Naive thymus-derived CD4-positive, alpha-beta T cell (primary cell): ENCODE results near the gene MAN1C1. TPM values are rescaled to one million over a fixed set of nuclear protein-coding genes. Genes with fewer than 3 reads are reported as not detected.
A peak's percentile ranks its signal among the peaks of the same experiment; 100 is the strongest.

Source experiments
- ATAC-seq: fragments of 150-1000 bp; cut with Tn5 transposase; 2 replicates; pipeline ENCODE4 v1.10.0; 2021; ENCODE audit warnings: mild to moderate bottlenecking, moderate library complexity
- CTCF ChIA-PET: fragments of 350-600 bp; sonication (Branson Sonifier 250); formaldehyde crosslinking; loops from one replicate; lab custom pipeline; 2021; ENCODE audit warnings: antibody characterized with exemption; lab: Charles Lee
- POLR2A ChIA-PET: fragments of 350-600 bp; sonication (Branson Sonifier 250); formaldehyde crosslinking; loops from one replicate; lab custom pipeline; 2021; ENCODE audit warnings: antibody characterized with exemption, inconsistent platforms; lab: Charles Lee
- DNase-seq, 9 donors: peaks; one replicate each; pipeline versions ENCODE4 v3.0.0 to v3.0.0-alpha.2; 2020 to 2022; ENCODE audit warnings: mixed read lengths in 1 of 9
- H3K27ac ChIP-seq: one replicate; pipeline ENCODE4 v1.7.0; 2013; ENCODE audit warnings: mild to moderate bottlenecking, low read depth, low read length, moderate library complexity
- H3K27me3 ChIP-seq, 2 donors: one replicate each; pipeline ENCODE4 v1.7.0; 2013; ENCODE audit warnings: low read length in 2 of 2, mild to moderate bottlenecking in 2 of 2, moderate library complexity in 2 of 2; ENCODE audit not compliant: control insufficient read depth in 2 of 2, insufficient read depth in 2 of 2
- H3K36me3 ChIP-seq, 3 experiments: 1 replicate in 2 of 3; 2 replicates in 1 of 3; pipeline ENCODE4 v1.7.0; 2013; ENCODE audit warnings: low read length in 3 of 3, mild to moderate bottlenecking in 3 of 3, moderate library complexity in 1 of 3; ENCODE audit not compliant: insufficient read depth in 3 of 3, control insufficient read depth in 2 of 3
- H3K4me1 ChIP-seq, 2 donors: one replicate each; pipeline ENCODE4 v1.7.0; 2013; ENCODE audit warnings: low read length in 2 of 2, mild to moderate bottlenecking in 2 of 2, moderate library complexity in 1 of 2; ENCODE audit not compliant: control insufficient read depth in 2 of 2, insufficient read depth in 2 of 2
- H3K4me3 ChIP-seq: 2 replicates; pipeline ENCODE4 v1.7.0; 2013; ENCODE audit warnings: mild to moderate bottlenecking, low read length
- H3K9me3 ChIP-seq, 3 experiments: 1 replicate in 2 of 3; 2 replicates in 1 of 3; pipeline ENCODE4 v1.7.0; 2013; ENCODE audit warnings: low read length in 3 of 3; ENCODE audit not compliant: control insufficient read depth in 2 of 3
- H3K27ac Mint-ChIP-seq, 9 donors: one replicate each; pipeline ENCODE4 v1.8.0; 2020 to 2022; ENCODE audit warnings: mixed read lengths in 9 of 9, mild to moderate bottlenecking in 8 of 9, moderate library complexity in 5 of 9, inconsistent platforms in 2 of 9
- H3K27me3 Mint-ChIP-seq, 5 donors: one replicate each; pipeline ENCODE4 v1.8.0; 2021 to 2022; ENCODE audit warnings: mixed read lengths in 5 of 5, mild to moderate bottlenecking in 1 of 5
- H3K36me3 Mint-ChIP-seq, 5 donors: one replicate each; pipeline ENCODE4 v1.8.0; 2020 to 2022; ENCODE audit warnings: mixed read lengths in 5 of 5, mild to moderate bottlenecking in 3 of 5, inconsistent platforms in 1 of 5
- H3K4me1 Mint-ChIP-seq, 7 donors: one replicate each; pipeline ENCODE4 v1.8.0; 2020 to 2022; ENCODE audit warnings: mixed read lengths in 7 of 7, mild to moderate bottlenecking in 3 of 7, inconsistent platforms in 1 of 7
- H3K4me3 Mint-ChIP-seq, 10 donors: one replicate each; pipeline ENCODE4 v1.8.0; 2020 to 2022; ENCODE audit warnings: mild to moderate bottlenecking in 10 of 10, mixed read lengths in 10 of 10, moderate library complexity in 6 of 10, inconsistent platforms in 2 of 10
- H3K9me3 Mint-ChIP-seq, 11 donors: one replicate each; pipeline ENCODE4 v1.8.0; 2020 to 2022; ENCODE audit warnings: mixed read lengths in 11 of 11, mild to moderate bottlenecking in 4 of 11, inconsistent platforms in 1 of 11, moderate library complexity in 1 of 11
- intact Hi-C, 2 donors: fragments of 100-400 bp; cut with micrococcal nuclease; formaldehyde crosslinking; loops; one replicate each; pipeline ENCODE4 v1.15.1; 2023
- polyA plus RNA-seq, 2 donors: library from polyadenylated mRNA; unstranded; fragments of 300-500 nt; fragmentation: Illumina TruSeq; gene quantifications; one replicate each; pipeline ENCODE4 v1.2.3, GENCODE V29; 2021
- total RNA-seq, 6 experiments: library from RNA in 5 of 6; stranded (reverse) in 5 of 6; gene quantifications; 1 replicate in 5 of 6; 2 replicates in 1 of 6; pipeline ENCODE4 v1.2.3 and lab custom pipeline; 2021 to 2026

MAN1C1 gene
- total and polyA plus RNA-seq, 7 experiments from 2014 or later: 16.0 to 85.5 (median 61.0) TPM

- Histone ChIP-seq H3K36me3 (peaks cover 0 to 6% (median 0%) of the 10 kb centered on the region in 3 experiments), H3K27me3 (no peaks in the 10 kb centered on the region), H3K9me3 (no peaks in the 10 kb centered on the region), H3K27ac (peak overlapping the region; percentile 51), H3K4me3 (no peak overlapping the region), H3K4me1 (peaks cover 19 to 53% of the 10 kb centered on the region in 2 donors)
- H3K4me1 Mint-ChIP-seq: peaks cover 66 to 98% (median 91%) of the 10 kb centered on the region in 7 donors
- POLR2A ChIA-PET: interaction anchor here (0.7 to 10.3 kb wide), 12 partner anchors 11 to 1671 kb away, joined by 3 to 125 read pairs (median 6); no protein-coding TSS in a partner anchor
- CTCF ChIA-PET: interaction anchor here (0.7 to 2.0 kb wide), 5 partner anchors 9 to 67 kb away, joined by 3 to 4 read pairs (median 3); no protein-coding TSS in a partner anchor
- intact Hi-C loops: loop anchor here in 1 of 2 donors (5.0 kb wide), 1 partner anchor 283 kb away; the partner anchor contains the start of gene STMN1
- H3K4me3 Mint-ChIP-seq: peak overlapping the region; percentile 19 to 100 (median 98)
- DNase-seq (no peak), ATAC-seq (no peak)
- H3K27me3 Mint-ChIP-seq: peaks cover 0 to 81% (median 0%) of the 10 kb centered on the region in 5 donors
- H3K9me3 Mint-ChIP-seq: peaks cover 0 to 7% (median 0%) of the 10 kb centered on the region in 11 donors
- H3K36me3 Mint-ChIP-seq: peaks cover 7 to 66% (median 28%) of the 10 kb centered on the region in 5 donors
- H3K27ac Mint-ChIP-seq: peak overlapping the region in 8 of 9 donors; percentile 49 to 98 (median 92)
Measured at GRCh38 chr1:25624604-25625003, 8.0 kb downstream of the MAN1C1 start.

DNA sequence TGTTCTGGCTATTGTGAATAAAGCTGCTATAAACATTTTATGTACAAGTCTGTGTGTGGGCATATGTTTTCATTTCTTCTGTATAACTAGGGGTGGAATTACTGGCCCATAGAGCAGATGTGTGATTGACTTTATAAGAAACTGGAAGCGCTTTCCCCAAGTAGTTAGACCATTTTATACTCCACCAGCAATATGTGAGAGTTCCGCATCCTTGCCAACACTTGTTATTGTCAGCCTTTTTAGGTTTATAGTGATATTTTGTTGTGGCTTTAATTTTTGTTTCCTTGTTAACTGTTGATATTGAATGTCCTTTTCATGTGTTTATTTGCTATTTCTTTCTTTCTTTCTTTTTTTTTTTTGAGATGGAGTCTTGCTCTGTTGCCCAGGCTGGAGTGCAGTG lies 9.4 kb downstream of the MAN1C1 start:
- ChIA-PET CTCF (interaction anchor here (0.8 to 1.6 kb wide), 3 partner anchors 17 to 89 kb away, joined by 3 to 5 read pairs (median 4); no protein-coding TSS in a partner anchor), POLR2A (interaction anchor here (0.9 to 10.3 kb wide), 6 partner anchors 9 to 176 kb away, joined by 3 to 125 read pairs (median 4); partner anchors contain the start of gene MAN1C1)
- Mint-ChIP-seq H3K9me3 (peaks cover 0 to 7% (median 0%) of the 10 kb centered on the region in 11 donors), H3K36me3 (peaks cover 3 to 63% (median 22%) of the 10 kb centered on the region in 5 donors), H3K27ac (peak overlapping the region in 8 of 9 donors; percentile 22 to 94 (median 88)), H3K27me3 (peaks cover 0 to 76% (median 0%) of the 10 kb centered on the region in 5 donors), H3K4me3 (peak overlapping the region in 8 of 10 donors; percentile 8 to 98 (median 44)), H3K4me1 (peaks cover 63 to 98% (median 92%) of the 10 kb centered on the region in 7 donors)
- ATAC-seq: no peak
- H3K4me1 ChIP-seq: peaks cover 8 to 63% of the 10 kb centered on the region in 2 donors
- intact Hi-C loops: no loop called here
- H3K36me3 ChIP-seq: peaks cover 0 to 6% (median 0%) of the 10 kb centered on the region in 3 experiments
- H3K27me3 ChIP-seq: no peaks in the 10 kb centered on the region
- no peak for DNase-seq
- H3K27ac ChIP-seq: peak overlapping the region; percentile 39
- H3K9me3 ChIP-seq: no peaks in the 10 kb centered on the region
- H3K4me3 ChIP-seq: no peak overlapping the region

- ATAC-seq (peak; percentile 69), DNase-seq (peak in 6 of 9 donors; percentile 33 to 61 (median 50))
- Mint-ChIP-seq H3K27ac (peak overlapping the region in 8 of 9 donors; percentile 43 to 100 (median 92)), H3K36me3 (peaks cover 3 to 68% (median 22%) of the 10 kb centered on the region in 5 donors), H3K4me1 (peaks cover 62 to 98% (median 92%) of the 10 kb centered on the region in 7 donors), H3K9me3 (peaks cover 0 to 12% (median 0%) of the 10 kb centered on the region in 11 donors), H3K27me3 (peaks cover 0 to 65% (median 0%) of the 10 kb centered on the region in 5 donors), H3K4me3 (peak overlapping the region; percentile 1 to 91 (median 78))
- POLR2A ChIA-PET: interaction anchor here (0.9 to 2.6 kb wide), 5 partner anchors 9 to 67 kb away, joined by 3 to 13 read pairs (median 7); no protein-coding TSS in a partner anchor
- H3K9me3 ChIP-seq: no peaks in the 10 kb centered on the region
- peaks cover 10 to 53% of the 10 kb centered on the region in 2 donors for H3K4me1 ChIP-seq
- H3K27me3 ChIP-seq: no peaks in the 10 kb centered on the region
- peak overlapping the region; percentile 52 for H3K27ac ChIP-seq
- no peak overlapping the region for H3K4me3 ChIP-seq
- intact Hi-C loops: loop anchor here in 1 of 2 donors (1.0 kb wide), 1 partner anchor 10 kb away; no protein-coding TSS in a partner anchor
- H3K36me3 ChIP-seq: peaks cover 0 to 6% (median 0%) of the 10 kb centered on the region in 3 experiments
- CTCF ChIA-PET: interaction anchor here (1.1 to 1.2 kb wide), 2 partner anchors 10 to 48 kb away, joined by 4 read pairs; no protein-coding TSS in a partner anchor
Measured at GRCh38 chr1:25628741-25629421, 12.3 kb downstream of the MAN1C1 start.

GRCh38 chr1:25629836-25630235 lies 13.2 kb downstream of the MAN1C1 start:
- no peak for ATAC-seq
- peaks cover 0 to 59% (median 0%) of the 10 kb centered on the region in 5 donors for H3K27me3 Mint-ChIP-seq
- peaks cover 0 to 12% (median 0%) of the 10 kb centered on the region in 11 donors for H3K9me3 Mint-ChIP-seq
- peaks cover 3 to 66% (median 22%) of the 10 kb centered on the region in 5 donors for H3K36me3 Mint-ChIP-seq
- CTCF ChIA-PET: no interaction called here
- Histone ChIP-seq H3K27me3 (no peaks in the 10 kb centered on the region), H3K36me3 (peaks cover 0 to 6% (median 0%) of the 10 kb centered on the region in 3 experiments), H3K27ac (peak overlapping the region; percentile 52), H3K4me1 (peaks cover 6 to 54% of the 10 kb centered on the region in 2 donors), H3K4me3 (no peak overlapping the region), H3K9me3 (no peaks in the 10 kb centered on the region)
- peaks cover 59 to 97% (median 89%) of the 10 kb centered on the region in 7 donors for H3K4me1 Mint-ChIP-seq
- H3K4me3 Mint-ChIP-seq: peak overlapping the region; percentile 21 to 96 (median 84)
- intact Hi-C loops: no loop called here
- POLR2A ChIA-PET: interaction anchor here (1.0 to 3.1 kb wide), 2 partner anchors 13 to 190 kb away, joined by 3 to 38 read pairs; partner anchors contain the start of gene MTFR1L
- H3K27ac Mint-ChIP-seq: peak overlapping the region in 8 of 9 donors; percentile 88 to 100 (median 96)
- no peak for DNase-seq

GRCh38 chr1:25631750-25632485 lies 15.3 kb downstream of the MAN1C1 start:
- Mint-ChIP-seq H3K9me3 (peaks cover 0 to 16% (median 2%) of the 10 kb centered on the region in 11 donors), H3K4me1 (peaks cover 55 to 91% (median 82%) of the 10 kb centered on the region in 7 donors), H3K27ac (peak overlapping the region; percentile 79 to 100 (median 97)), H3K27me3 (peaks cover 0 to 44% (median 0%) of the 10 kb centered on the region in 5 donors), H3K4me3 (peak overlapping the region; percentile 63 to 96 (median 84)), H3K36me3 (peaks cover 4 to 63% (median 17%) of the 10 kb centered on the region in 5 donors)
- intact Hi-C loops: loop anchor here (1.0 to 2.0 kb wide), 4 partner anchors 10 to 13 kb away; no protein-coding TSS in a partner anchor
- ChIA-PET POLR2A (interaction anchor here (0.7 to 3.1 kb wide), 17 partner anchors 9 to 176 kb away, joined by 3 to 38 read pairs (median 5); no protein-coding TSS in a partner anchor), CTCF (interaction anchor here (0.6 to 2.6 kb wide), 8 partner anchors 9 to 498 kb away, joined by 3 to 21 read pairs (median 4); no protein-coding TSS in a partner anchor)
- ATAC-seq: peak; percentile 44
- Histone ChIP-seq H3K4me3 (peak overlapping the region; percentile 51), H3K36me3 (no peaks in the 10 kb centered on the region), H3K27ac (peak overlapping the region; percentile 86), H3K4me1 (peaks cover 6 to 48% of the 10 kb centered on the region in 2 donors), H3K9me3 (no peaks in the 10 kb centered on the region), H3K27me3 (no peaks in the 10 kb centered on the region)
- DNase-seq: peak in 4 of 9 donors; percentile 3 to 35 (median 25)
